ENCODE measurements around the gene ADARB2.

ADARB2 gene

DNA sequence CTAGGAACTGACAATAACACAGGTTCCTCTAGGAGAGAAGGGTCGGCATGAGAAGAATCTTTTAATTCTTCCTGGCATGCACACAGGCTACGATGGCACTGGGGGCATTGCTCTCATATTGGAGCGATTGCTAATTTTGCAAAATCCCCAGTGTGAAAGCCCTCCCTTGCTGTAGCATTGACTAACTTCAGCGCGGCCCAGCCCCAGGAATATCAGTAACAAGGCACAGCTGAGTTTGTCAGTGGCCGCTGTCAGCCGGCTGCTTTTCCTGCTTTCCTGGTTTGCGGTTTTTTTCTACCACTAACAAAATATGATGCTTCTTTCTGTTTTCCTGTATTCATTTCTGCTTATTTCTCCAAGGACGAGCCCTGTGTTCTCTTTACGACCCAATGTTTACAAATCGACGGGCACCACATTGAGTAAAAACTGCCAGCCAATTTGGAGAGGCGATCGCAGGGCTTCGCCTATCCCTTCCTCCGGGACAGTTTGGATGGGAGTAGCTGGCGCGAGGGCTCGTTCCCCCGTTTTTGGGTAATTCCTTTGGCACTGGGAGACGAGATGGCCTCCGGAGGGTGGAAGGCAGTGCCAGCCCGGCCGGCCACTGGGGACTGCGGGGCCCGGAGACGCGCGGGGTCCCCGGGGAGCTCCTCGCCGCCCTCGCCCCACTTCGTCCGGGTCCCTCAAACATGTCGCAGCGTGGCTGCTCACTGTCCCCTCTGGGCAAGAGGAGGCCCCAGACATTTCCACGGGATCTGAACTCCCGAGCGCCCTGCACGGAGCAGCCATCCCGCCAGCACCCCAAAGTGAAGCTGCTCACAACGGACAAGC, 967 bp downstream of the ADARB2 start:
- no peak for DNase-seq (ENCODE audit: low read depth in 2 of 2, low spot score in 1 of 2)

DNA sequence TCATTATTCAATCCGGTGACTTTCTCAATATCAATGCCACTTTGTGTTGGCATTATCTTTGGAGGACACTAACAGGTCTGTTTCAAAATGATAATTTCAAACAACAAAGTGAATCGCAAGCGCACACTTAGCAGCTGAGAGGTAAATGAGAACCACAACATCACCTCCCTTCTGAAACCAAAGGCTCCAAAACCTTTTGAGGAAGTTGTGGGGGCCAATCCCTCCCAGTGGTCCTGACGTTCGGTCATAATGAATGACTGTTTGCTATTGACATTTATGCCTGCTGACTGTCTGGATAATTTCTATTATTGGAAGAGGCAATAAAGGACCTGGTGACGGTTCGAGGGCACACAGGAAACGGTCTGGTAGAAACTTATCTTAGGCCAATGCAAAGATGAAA, 1.8 kb downstream of the ADARB2 start:
- no peak for DNase-seq (ENCODE audit: low read depth in 2 of 2, low spot score in 1 of 2)

DNA sequence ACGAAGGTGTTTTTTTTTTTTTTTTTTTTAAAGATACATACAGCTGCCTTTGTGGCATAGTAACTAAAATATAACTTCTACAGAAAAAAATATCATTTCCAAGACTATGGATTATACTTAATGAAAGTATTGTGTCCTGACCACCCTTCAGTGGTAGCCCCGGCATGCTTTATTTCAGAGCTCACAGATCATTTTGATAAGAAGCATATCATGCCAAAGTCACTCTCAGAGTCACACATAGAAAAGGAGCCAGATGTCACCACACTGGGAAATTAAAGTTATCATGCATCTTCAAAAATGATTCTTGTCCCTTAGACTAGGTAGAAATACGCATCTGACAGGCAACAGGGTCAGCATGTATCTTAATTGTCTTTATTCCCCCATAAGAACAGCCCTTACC, 3.0 kb downstream of the ADARB2 start:
- DNase-seq (ENCODE audit: low read depth in 2 of 2, low spot score in 1 of 2), result no peak

DNA sequence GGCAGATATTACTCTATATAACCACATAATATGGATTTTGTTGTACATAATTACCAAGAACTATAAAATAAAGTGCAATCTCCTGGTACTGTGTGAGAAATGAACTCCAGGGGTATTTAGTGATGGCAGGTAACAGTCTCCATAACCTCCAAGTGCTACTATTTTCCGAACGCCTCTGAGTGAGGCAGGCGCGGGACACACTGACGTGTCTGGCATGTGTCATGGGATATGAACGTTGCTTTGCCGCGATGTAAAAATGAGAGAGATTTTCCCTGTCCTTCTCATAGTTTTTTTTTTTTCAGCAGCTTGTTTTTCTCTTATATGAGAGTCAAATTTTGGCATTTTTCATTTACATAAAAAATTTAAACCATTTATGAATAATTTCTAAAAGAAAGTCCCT, 3.6 kb downstream of the ADARB2 start:
- no peak for DNase-seq (ENCODE audit: low read depth in 2 of 2, low spot score in 1 of 2)

DNA sequence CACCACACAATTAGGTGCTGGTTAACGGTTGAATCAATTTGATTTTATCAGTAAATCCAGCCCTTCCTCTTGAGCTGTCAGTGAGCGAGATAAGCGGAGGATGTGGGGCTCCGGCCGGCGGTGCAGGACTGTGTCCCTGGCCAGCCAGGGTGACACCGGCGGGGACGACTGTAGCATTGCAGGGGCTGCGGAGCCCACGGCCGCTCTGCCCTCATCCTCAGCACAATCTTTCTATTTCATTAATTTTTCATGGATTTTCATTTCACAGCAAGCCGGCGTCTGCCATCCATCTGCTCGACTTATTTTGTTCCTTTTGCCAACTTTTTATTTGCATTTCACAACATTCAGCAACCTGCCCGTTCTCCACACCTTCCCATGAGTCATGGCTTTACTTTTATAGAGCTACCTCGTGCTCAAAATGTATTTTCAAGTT, 4.7 kb downstream of the ADARB2 start:
- no peak for DNase-seq (ENCODE audit: low read depth in 2 of 2, low spot score in 1 of 2)

DNA sequence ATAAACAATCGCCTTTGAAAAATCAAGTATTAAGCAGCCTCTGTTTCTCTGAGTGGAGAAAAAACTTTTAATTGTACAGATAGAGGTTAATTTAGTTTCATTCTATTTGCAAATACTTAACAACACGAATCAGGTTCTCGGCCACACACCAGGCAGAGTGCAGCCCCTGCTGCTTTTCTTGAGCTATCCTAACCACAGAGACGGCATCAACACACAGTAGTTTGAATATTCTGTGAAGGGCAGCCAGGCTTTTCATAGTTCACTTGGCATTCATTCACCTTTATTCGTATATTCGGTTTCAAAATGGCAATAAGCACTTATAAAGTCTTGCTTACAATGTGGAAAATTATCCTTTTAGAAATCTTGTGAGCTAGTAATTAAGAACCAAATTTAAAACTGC, 5.7 kb downstream of the ADARB2 start:
- no peak for DNase-seq (ENCODE audit: low read depth in 2 of 2, low spot score in 1 of 2)

DNA sequence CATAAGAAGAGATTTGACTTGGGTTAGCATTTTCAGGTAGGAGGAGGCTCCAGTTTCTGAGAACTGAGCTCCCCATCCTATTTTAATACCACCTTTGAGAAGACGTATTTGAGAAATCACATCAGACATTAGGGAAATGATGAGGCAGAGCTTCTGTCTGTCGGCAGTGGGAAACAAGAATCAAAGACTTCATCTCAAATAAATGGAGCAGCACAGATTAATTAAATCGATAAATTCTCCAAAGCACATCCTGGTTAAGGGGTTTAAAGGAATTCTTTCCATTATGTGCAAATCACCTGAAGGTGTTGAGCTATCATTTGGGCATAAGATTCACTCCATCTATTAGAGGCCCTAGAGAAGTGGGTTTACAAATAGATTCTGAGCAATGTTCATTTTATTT, 7.6 kb downstream of the ADARB2 start:
- DNase-seq (ENCODE audit: low read depth in 2 of 2, low spot score in 1 of 2), result no peak

DNA sequence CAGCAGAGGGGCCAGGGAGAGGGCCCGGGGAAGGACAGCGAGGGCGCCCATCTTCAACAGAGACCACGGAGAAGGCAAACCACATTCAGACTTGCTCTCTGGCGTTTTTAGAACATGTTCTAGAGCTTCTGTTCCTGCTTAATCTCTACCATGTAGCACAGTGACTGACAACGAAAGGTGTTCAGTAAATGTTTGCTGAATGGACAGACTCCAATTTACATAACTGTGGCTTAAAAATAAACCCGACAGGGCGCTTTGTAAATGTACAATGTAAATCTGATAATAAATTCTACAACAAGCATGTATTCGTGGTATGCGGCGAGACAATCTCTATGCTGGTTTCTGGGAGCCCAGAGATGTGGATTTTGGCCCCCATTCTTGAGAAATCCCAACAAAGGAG, 10.5 kb downstream of the ADARB2 start:
- DNase-seq (ENCODE audit: low read depth in 2 of 2, low spot score in 1 of 2), result no peak

DNA sequence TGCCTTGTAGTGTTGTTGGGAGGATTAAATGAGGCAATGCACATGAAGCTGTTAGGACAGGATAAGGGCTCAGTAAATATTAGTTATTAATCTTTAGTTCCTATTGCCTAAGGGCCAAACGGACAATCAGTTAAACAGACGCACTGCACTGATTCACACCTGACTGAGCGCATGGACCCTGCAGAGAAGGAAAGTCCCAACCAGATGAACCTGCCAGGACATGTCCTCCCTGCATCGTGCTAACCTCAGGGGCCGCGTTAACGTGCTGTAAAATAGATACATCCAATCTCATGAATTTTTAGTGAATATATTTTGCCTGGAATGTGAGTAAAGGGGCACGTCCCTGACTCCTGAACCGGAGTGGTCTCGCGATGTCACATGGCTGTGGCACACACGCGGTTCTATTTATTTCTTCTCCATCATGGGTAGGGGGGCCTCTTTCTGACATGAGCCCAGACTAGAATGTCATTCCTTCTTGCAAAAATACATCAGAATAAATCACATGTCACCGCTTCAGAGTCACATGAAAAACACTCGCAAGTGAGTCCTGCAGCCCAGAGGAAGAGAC, 12.3 kb downstream of the ADARB2 start:
- no peak for DNase-seq (ENCODE audit: low read depth in 2 of 2, low spot score in 1 of 2)

DNA sequence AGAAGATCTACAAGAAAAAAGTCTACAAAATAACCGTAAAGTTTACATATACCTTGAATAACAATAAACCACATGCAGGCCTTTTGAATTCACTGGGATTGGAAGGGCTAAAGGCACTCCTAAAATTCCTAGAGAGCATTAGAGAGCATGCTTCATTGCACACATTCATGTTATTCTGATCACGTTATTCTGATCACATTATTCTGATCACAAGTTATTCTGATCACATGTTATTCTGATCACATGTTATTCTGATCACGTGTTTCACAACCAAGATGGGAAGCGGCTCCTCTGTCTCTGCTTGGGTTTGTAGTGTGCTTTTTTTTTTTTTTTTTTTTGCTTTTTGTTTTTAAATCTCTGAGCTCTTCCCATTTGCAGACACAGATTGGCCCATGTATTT, 20.5 kb downstream of the ADARB2 start:
- no peak for DNase-seq (ENCODE audit: low read depth in 2 of 2, low spot score in 1 of 2)

DNA sequence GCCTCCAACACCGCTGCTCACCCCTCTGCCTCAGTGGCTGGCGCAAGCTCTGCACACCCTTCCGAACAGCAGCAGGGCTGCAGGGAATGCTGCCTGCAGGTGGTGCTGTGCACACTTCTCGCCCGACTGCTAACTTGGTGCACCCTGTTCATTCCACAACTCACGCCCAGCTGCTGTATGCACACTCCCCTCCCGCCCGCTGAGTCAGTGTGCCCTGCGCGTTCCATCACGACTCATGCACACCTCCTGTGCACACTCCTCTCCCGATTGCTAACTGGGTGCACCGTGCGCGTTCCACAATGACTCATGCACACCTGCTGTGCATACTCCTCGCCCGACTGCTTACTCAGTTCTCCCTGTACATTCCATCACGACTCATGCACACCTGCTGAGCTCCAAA, 21.5 kb downstream of the ADARB2 start:
- DNase-seq (ENCODE audit: low read depth in 2 of 2, low spot score in 1 of 2), result no peak

DNA sequence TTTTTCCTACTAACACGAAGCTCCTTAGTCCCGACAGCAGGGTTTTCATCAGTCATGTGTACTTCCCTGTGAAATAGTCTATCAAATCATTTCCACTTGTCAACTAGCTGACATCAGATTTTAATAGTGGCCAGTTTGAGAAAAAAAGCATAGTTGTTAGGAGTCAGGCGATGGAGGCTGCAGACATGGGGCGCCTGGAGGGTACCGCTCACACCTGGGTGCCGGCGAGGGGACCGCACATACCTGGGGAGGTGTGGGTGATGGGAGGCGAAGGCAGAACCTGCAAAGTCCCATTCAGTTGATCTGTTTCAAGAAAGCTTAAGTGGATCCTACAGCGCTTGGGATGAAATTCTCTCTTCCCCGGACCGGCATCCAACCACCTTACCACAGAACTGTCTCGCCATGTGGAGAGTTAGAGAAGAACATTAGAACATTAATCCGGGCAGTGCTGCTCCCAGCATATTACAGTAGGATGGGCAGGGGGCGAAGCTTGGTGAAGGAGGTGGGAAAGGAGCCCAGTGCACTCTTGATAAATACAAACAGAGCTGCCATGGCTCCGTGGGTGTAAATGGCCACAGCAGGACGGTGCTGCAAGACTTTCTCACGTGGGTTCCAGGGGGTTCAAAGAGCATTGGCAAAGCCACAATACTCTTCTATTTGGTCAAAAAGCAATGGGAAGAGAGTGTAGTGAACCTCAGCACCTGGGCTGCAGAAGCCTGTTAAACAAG, 24.2 kb downstream of the ADARB2 start:
- DNase-seq (ENCODE audit: low read depth in 2 of 2, low spot score in 1 of 2), result no peak

DNA sequence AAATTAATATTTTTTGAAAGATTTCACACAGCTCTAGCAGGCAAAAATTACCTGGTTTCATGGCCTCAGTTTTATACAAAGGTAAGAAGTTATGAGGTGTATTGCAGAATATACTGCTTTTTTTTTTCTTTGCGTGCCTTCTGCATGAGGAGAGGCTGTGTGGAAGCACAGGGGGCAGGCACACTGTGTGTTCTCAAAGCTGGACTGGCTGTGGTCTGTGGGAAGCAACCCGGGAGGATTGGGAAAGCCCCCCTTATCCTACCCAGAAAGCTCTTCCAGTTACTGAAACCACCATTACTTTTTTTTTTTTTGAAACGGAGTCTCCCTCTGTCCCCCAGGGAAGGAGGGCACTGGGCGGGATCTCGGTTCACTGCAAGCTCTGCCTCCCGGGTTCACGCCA, 25.0 kb downstream of the ADARB2 start:
- no peak for DNase-seq (ENCODE audit: low read depth in 2 of 2, low spot score in 1 of 2)

DNA sequence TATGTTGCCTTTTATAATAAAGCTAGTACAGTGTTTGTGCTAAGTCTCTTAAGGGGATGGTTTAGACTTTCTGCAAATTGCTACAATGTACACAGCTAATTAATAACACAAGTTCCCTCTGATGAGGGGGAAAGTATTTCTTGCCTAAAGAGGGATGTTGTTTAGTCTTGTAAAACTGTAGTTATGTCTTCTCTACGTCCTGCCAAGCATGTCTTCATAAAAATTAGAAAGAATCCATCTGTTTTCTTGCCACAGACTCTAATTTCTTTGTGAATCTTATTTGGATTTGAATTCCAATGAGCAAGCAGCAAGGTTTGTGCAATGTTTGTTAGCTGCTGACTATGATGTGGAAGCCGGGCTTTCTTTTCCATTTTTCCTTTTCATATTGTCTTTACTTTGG, 28.2 kb downstream of the ADARB2 start:
- no peak for DNase-seq (ENCODE audit: low read depth in 2 of 2, low spot score in 1 of 2)

DNA sequence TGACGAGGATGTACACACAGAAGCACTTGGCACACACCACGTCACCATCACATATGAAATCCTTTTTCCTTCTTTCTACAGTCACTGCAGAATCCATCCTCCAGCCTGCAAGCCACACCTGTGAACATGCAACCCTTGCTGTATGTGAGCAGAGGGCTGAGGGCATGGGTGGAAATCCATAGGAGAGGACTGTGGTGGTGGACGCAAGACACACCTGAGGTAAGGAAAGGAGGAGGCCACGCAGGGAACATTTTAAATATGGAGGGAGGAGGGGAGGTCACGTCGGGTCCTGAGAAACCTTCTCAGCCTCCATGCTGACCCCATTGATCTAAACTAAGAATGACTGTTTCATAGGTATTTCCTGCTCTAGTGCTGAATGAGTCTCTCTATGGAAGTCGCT, 28.6 kb downstream of the ADARB2 start:
- DNase-seq (ENCODE audit: low read depth in 2 of 2, low spot score in 1 of 2), result no peak

DNA sequence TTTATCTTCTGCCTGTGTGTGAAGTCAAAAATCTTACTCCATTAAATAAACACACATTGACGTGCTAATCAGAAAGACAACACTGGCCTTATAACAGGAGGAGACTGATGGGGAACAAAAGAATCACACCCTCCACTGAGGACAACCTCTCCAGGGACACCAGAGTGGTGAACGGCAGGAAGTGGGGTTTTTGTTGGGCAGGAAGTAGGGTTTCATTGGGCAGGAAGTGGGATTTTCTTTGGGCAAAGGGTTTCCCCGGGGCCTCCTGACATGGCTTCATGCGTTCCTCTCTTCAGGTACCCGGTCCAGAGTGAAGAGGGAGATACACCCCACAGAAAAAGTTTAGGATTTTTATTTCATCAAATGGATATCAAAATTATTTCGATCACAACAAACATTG, 30.6 kb downstream of the ADARB2 start:
- DNase-seq (ENCODE audit: low read depth in 2 of 2, low spot score in 1 of 2), result no peak

DNA sequence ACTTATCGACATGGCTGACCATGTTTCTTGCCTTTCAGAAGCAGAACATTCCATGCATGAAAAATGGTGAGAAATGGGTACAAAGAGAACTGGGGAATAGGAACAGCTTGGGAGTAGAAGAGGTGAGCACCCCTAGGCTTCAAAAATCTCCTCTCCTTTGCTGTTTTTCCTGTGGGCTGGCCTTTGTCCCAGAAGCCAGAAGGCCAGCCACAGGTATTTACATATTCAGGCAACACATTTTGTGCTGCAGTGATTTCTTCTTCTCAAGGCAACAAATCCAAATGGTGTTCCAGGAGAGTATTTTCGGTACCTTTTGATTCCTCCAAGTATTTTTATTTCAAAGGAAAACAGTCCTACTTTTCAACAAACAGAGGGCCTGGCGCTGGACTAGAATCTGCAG, 31.1 kb downstream of the ADARB2 start:
- no peak for DNase-seq (ENCODE audit: low read depth in 2 of 2, low spot score in 1 of 2)

DNA sequence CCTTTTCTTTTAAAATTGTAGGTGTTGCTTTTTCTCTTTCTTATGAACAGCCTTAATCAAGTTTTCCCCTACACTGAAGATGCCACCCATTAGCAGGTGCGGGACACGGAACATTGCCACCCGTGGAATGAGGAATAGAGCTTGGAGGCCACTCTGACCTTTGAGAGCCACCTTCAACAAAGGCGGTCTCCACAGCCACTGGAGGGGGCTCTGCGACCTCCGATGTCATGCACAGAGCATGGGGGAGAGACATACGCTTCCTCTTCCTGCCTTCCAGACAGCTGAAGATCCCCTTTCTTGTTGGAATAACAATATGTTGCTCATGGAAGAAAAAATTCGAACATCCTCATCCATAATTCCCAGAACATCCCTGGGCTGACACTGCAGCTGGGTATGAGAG, 39.1 kb downstream of the ADARB2 start:
- DNase-seq (ENCODE audit: low read depth in 2 of 2, low spot score in 1 of 2), result no peak

DNA sequence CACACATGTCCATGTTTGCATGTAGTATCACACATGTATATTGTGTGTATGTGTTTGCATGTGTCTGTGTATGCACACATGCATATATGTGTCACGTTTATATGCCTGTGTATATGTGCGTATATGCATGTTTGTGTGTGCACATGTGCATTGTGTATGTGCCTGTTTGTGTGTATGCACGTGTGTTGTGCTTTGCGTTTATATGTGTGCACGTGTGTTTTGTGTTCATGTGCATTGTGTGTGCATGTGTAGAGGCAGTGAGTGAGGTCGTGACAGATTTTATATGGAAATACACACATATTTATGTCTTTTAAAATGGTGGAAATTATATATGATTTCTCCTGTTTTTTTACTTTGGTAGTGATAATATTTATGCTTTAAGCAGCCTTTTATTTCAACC, 41.2 kb downstream of the ADARB2 start:
- DNase-seq (ENCODE audit: low read depth in 2 of 2, low spot score in 1 of 2), result no peak

DNA sequence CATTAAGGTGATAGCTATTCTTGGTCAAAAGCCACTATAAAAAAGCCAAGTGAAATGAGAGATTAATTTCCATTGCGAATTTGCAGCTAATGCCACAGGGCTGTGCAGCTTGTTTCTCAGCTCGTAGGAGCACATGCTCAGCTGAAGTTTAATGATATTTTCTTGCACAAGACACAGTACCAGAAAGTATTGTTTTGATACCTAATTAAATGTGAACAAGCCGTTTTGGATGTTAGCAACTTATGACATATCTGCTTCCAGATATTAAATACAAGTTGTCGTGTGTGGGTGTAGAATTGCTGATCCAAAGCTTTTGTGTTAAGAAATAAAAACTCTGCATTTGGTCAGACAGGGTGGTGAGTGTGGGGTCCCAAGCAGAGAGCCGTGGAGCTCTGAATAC, 47.2 kb downstream of the ADARB2 start:
- DNase-seq (ENCODE audit: low read depth in 2 of 2, low spot score in 1 of 2), result no peak

DNA sequence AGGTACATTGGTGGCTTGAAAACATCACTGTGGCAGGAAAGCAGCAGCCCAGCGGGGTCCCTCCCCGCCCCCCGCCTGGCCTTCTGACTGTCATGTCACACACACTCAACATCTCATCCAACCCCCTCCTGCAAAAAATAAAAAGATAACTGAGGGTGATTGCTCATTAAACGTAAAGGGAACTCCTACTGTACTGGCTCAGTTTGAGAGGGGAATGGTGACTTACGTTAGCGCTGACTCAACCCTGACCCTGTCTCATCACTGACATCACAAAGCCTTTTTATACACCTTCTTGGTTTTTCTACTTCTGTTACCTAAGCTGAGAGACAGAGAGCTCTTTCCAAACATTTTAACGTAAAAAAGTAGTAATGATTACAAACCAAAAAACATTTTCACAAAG, 48.8 kb downstream of the ADARB2 start:
- DNase-seq (ENCODE audit: low read depth in 2 of 2, low spot score in 1 of 2), result no peak

DNA sequence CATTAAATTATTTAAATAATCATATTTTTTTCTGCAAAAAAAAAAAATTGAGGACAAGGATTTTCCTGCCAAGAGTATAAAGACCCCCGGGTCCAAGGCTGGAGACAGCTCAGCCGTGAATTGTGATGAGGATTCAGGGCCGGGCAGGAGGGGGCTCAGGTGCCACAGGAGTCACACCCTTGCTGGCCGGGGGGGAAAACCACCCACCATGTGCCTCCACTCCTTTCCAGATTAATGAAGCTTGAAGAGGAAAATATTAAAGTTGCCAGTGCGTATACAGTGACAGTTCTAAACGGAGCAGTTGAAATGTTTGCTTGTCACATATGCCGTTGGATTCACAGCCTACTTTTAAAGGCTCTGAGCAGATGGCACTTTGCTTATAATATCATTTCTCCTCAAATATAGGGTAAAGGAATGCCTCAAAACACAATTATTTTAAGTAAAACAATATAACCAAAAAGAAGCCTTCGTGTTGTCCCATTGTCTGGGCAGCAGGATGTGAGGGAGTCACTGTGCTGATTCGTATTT, 49.6 kb downstream of the ADARB2 start:
- DNase-seq (ENCODE audit: low read depth in 2 of 2, low spot score in 1 of 2), result no peak
